ENCODE measurements around the gene ATL1.
A peak's percentile ranks its signal among the peaks of the same experiment; 100 is the strongest.

The ATL1 gene

GRCh38 chr14:50559990-50560930 is at the start of gene ATL1:
Gene ATL1 (plus strand): TSS chr14:50560145. CDS start chr14:50560266, 121 bp downstream.
- peak; percentile 42 for DNase-seq (ENCODE audit: low read depth)

- no peak for DNase-seq (ENCODE audit: low read depth)
Measured at GRCh38 chr14:50510157-50510556, 49.8 kb upstream of the ATL1 start.

- no peak for DNase-seq (ENCODE audit: low read depth)
Measured at GRCh38 chr14:50512463-50512862, 47.5 kb upstream of the ATL1 start.

GRCh38 chr14:50516091-50516490 is 43.9 kb upstream of the ATL1 start:
- no peak for DNase-seq (ENCODE audit: low read depth)

GRCh38 chr14:50520947-50521815 is 38.8 kb upstream of the ATL1 start:
- peak; percentile 56 for DNase-seq (ENCODE audit: low read depth)

GRCh38 chr14:50521912-50522341 is 38.0 kb upstream of the ATL1 start:
- no peak for DNase-seq (ENCODE audit: low read depth)

- no peak for DNase-seq (ENCODE audit: low read depth)
Measured at GRCh38 chr14:50523271-50524041, 36.5 kb upstream of the ATL1 start.

GRCh38 chr14:50524060-50524459 is 35.9 kb upstream of the ATL1 start:
- no peak for DNase-seq (ENCODE audit: low read depth)

GRCh38 chr14:50524731-50525515 is 35.0 kb upstream of the ATL1 start:
- DNase-seq (ENCODE audit: low read depth), result no peak

- no peak for DNase-seq (ENCODE audit: low read depth)
Measured at GRCh38 chr14:50528000-50528399, 31.9 kb upstream of the ATL1 start.

- DNase-seq (ENCODE audit: low read depth), result no peak
Measured at GRCh38 chr14:50529288-50530179, 30.4 kb upstream of the ATL1 start.

GRCh38 chr14:50530358-50530757 is 29.6 kb upstream of the ATL1 start:
- DNase-seq (ENCODE audit: low read depth), result no peak

- no peak for DNase-seq (ENCODE audit: low read depth)
Measured at GRCh38 chr14:50530794-50531365, 29.1 kb upstream of the ATL1 start.

- peak; percentile 19 for DNase-seq (ENCODE audit: low read depth)
Measured at GRCh38 chr14:50531595-50532501, 28.1 kb upstream of the ATL1 start.

- DNase-seq (ENCODE audit: low read depth), result peak; percentile 90
Measured at GRCh38 chr14:50532502-50533240, 27.3 kb upstream of the ATL1 start, which contains the start of gene MAP4K5. Gene MAP4K5 (minus strand): TSS chr14:50532569. CDS start chr14:50532049, 520 bp downstream.

GRCh38 chr14:50533241-50533705 is 26.7 kb upstream of the ATL1 start:
- DNase-seq (ENCODE audit: low read depth), result no peak

GRCh38 chr14:50533806-50534205 is 26.1 kb upstream of the ATL1 start:
- no peak for DNase-seq (ENCODE audit: low read depth)

- no peak for DNase-seq (ENCODE audit: low read depth)
Measured at GRCh38 chr14:50534416-50534815, 25.5 kb upstream of the ATL1 start.

All from activated T-cell treated with anti-CD3 and anti-CD28 coated beads for 48 hours (primary cell).